HG02588 (cell line): ENCODE measurements around the gene GRIN1.

ENCODE experiments used
- ATAC-seq: cut with Tn5 transposase; IDR thresholded peaks from one replicate; pipeline ENCODE4 v1.9.1; 2021; ENCODE audit warnings: mild to moderate bottlenecking, moderate library complexity; ENCODE audit not compliant: unreplicated experiment

Gene GRIN1

GRCh38 chr9:137138722-137139467, at the start of gene GRIN1:
TSS of gene GRIN1 (plus strand) at chr9:137139154. CDS start at chr9:137139487, 333 bp downstream.
- no peak for ATAC-seq

DNA sequence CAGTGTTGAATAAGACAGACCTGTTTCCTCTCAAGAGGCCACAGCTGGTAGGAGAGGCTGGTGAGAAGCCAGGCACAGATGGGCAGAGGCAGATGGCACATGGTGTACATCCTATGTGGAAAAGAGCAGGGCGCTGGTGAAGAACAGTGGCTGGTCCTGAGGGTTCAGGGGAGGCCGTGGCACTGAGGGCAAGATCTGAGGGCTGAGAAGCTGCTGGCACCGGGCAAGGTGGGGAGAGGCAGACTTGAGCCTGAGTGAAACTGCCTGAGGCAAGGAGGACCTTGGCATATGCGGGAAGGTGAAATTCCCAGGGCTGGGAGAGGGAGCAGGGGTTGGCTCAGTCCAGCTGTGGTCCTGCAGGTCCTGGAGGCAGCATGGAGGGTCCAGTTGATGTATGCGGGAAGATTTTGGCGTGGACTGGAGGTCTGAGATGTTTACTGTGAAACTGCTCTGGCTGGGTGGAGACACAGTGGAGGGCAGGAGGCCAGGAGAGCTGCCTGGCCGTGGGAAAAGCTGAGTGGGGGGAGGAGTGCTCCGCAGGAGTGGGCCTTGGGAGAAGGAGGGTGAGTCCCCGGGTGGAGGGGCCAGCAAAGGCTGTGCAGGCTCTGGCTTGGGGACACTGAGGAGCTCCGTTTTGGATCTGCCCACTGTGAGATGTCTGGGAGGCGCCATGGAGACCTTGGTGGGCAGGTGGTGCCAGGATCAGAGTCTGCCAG, 49.6 kb upstream of the GRIN1 start:
- ATAC-seq: no peak

- ATAC-seq: peak; percentile 77
Observed at GRCh38 chr9:137095664-137096517, 43.1 kb upstream of the GRIN1 start.

- ATAC-seq: no peak
Observed at GRCh38 chr9:137096785-137097546, 42.0 kb upstream of the GRIN1 start.

GRCh38 chr9:137097761-137098462, 41.0 kb upstream of the GRIN1 start:
- ATAC-seq: no peak

GRCh38 chr9:137099231-137099630, 39.7 kb upstream of the GRIN1 start:
- no peak for ATAC-seq

DNA sequence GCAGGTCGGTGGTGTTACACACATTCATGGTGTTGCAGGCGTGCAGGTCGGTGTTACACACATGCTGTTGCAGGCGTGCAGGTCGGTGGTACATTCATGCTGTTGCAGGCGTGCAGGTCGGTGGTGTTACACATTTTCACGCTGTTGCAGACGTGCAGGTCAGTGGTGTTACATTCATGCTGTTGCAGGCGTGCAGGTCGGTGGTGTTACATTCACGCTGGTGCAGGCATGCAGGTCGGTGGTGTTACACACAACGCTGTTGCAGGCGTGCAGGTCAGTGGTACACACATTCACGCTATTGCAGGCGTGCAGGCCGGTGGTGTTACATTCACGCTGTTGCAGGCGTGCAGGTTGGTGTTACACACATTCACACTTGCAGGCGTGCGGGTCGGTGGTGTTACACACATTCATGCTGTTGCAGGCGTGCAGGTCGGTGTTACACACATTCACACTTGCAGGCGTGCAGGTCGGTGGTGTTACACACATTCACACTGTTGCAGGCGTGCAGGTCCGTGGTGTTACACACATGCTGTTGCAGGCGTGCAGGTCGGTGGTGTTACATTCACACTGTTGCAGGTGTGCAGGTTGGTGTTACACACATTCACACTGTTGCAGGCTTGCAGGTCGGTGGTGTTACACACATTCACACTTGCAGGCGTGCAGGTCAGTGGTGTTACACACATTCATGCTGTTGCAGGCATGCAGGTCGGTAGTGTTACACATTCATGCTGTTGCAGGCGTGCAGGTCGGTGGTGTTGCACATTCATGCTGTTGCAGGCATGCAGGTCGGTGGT, 35.6 kb upstream of the GRIN1 start:
- no peak for ATAC-seq

DNA sequence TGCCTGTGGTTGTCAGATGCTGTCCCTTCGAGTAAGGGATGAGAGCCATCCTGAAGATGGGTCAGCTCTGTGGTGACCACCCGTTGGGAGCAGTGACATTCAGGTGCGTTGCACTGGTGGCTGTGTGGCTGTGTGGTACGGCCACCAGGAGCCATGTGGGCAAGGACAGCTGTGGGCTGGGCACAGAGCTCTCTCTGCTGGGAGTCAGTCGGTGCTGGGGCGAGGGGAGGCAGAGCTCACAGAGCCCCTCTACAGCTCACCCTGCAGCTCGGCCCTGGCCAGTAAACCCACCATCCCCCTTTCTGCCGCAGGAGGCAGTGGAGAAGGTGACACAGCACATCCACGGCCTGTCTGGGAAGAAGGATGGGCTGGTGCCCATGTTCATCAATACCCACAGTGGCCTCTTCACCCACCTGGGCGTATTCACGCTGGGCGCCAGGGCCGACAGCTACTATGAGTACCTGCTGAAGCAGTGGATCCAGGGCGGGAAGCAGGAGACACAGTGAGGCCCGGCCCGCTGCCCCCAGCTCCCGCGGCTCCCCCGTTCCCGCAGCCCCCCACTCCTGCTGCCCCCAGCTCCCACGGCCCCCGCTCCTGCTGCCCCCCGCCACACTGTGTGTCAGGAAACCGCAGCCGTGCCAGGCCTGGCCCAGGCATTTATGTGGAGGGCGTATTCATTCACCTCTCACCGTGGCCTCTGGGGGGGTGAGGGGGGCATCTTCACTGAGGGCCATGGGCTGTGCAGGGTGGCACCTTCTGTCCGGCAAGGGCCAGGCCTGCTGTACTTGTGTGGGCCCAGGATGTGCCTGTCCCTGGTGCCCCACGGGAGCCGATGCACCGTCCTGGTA, 32.9 kb upstream of the GRIN1 start:
- no peak for ATAC-seq

GRCh38 chr9:137106662-137107250, 32.2 kb upstream of the GRIN1 start:
- no peak for ATAC-seq

DNA sequence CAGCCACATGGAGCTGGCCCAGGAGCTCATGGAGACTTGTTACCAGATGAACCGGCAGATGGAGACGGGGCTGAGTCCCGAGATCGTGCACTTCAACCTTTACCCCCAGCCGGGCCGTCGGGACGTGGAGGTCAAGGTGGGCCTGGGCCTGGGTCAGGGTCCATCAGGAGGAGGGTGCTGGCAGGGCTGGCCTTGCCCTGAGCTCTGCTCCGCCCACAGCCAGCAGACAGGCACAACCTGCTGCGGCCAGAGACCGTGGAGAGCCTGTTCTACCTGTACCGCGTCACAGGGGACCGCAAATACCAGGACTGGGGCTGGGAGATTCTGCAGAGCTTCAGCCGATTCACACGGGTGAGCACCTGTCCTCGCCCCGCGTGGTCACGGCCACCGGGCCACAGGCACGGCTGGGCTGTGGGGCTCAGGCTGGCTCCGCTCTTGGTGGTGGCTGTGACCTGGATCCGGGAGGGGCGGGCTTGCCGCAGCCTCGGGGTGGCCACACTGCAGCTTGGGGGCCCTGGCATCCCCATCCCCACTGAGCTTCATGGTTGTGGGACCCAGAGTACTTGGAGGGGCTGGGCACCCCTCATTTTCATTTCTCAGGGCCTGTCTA, 31.5 kb upstream of the GRIN1 start:
- ATAC-seq: no peak

- no peak for ATAC-seq
Observed at GRCh38 chr9:137107982-137108381, 31.0 kb upstream of the GRIN1 start.

DNA sequence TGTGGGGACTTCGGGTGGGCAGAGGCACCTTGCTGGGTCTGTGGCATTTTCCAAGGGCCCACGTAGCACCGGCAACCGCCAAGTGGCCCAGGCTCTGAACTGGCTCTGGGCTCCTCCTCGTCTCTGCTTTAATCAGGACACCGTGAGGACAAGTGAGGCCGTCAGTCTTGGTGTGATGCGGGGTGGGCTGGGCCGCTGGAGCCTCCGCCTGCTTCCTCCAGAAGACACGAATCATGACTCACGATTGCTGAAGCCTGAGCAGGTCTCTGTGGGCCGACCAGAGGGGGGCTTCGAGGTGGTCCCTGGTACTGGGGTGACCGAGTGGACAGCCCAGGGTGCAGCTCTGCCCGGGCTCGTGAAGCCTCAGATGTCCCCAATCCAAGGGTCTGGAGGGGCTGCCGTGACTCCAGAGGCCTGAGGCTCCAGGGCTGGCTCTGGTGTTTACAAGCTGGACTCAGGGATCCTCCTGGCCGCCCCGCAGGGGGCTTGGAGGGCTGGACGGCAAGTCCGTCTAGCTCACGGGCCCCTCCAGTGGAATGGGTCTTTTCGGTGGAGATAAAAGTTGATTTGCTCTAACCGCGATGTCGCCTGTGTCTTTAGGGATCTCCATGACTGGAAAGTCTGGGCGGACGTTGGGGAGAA, 30.2 kb upstream of the GRIN1 start:
- ATAC-seq: no peak

DNA sequence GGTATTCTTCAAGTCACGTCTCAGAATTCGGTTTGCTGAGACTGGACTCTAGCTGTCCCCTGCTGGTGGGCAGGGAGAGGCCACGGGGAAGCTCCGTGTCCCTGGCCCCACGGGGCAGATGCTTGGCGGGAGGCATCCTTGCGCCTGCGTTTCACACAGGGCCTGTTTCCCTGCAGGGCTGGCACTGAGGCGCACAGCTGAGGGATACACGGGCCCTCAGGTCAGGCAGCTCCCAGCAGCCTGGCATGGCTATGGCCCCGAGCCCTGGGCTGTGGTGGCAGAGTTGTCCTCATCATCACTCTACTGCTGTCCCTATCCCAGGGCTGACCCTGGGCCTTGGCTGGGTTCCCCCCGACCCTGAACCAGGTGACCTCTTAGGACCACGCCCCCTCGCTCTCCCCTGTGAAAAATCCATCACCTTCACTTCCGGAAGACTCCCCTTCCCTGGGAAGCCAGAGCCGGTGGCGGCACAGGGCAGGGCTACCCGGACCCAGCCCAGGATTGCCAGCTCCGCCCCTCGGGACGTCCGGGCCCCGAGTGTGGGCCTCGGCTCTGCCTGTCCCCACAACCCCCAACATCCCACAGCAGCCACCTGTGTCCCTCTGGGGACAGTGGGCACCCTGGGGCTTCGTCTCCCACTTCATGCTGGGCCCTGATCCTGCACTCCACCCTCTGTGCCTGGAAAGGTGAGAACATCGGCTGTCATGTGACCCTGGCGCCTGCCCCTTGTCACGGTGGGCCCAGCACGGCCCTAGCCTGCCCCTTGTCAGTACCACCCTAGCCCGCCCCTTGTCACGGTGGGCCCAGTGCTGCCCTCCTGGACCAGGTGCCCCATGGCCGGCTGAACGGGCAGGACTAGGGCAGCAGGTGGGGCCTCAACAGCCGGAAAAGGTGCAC, 29.5 kb upstream of the GRIN1 start:
- ATAC-seq: no peak

GRCh38 chr9:137110147-137110910, 28.6 kb upstream of the GRIN1 start:
- no peak for ATAC-seq
